Glomerular endothelial cell (primary cell): Measurements from ENCODE around the gene TULP4. TPM values are rescaled to one million over a fixed set of nuclear protein-coding genes. Genes with fewer than 3 reads are reported as not detected.
A peak's percentile ranks its signal among the peaks of the same experiment; 100 is the strongest.
"Not testable (repeated sequence)": the region's sequence is repeated elsewhere in the genome, so short reads cannot be mapped to it uniquely, and the experiment has no call there.

Experiments
- DNase-seq: peaks from one replicate; pipeline ENCODE4 v3.0.0-alpha.2; 2011; ENCODE audit warnings: low read depth, low spot score; ENCODE audit errors: extremely low read depth
- total RNA-seq: library from RNA; depleted of rRNA; stranded (reverse); fragments of >200 nt; gene quantifications from 2 replicates; pipeline ENCODE4 v1.2.3, GENCODE V29; 2015

Gene TULP4
- total RNA-seq, 1 donor from 2014 or later, result 55.1 TPM

DNA sequence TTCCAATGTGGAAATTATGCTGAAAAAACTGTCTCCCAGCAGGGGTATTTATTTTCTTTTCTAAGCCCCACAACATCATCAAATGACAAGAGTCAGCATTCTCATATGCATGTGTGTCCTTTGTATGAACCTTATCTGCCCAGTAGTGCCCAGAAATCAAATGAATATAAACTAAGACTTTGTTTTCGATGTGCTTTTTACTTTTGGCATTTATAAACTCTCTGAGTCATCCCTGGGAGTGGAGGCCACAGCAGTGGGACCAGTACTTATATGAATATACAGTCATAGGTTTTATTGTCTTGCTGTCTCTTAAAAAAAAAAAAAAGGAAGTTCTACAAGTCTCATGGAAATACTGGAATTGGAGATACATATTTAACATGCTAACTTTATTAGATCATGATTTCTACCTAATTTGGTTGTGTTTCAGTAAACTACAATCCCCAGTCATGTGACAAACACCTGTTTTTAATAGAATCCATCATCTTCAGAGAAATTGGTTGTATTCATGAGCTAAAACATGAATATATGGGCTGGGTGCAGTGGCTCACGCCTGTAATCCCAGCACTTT is 148.4 kb downstream of the TULP4 start:
- DNase-seq, result no peak

DNA sequence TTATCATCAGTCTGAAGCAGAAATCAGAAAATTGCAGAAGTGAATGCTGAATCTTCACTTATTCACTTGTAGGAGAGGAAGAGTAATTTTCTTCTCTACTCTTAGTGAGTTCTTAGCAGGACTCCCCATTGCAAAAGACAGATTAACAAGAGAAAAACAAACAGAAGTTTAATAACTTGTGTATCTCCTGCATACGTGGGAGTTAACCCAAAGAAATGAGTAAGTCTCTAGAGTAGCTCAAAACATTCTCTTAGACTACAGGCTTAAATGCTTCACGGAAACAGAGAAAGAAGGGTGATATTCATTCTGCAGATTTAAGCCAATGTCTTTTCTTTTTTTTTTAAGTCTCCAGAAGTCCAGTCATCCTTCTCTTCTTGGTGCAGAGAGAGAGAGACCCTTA is 149.7 kb downstream of the TULP4 start:
- no peak for DNase-seq

DNA sequence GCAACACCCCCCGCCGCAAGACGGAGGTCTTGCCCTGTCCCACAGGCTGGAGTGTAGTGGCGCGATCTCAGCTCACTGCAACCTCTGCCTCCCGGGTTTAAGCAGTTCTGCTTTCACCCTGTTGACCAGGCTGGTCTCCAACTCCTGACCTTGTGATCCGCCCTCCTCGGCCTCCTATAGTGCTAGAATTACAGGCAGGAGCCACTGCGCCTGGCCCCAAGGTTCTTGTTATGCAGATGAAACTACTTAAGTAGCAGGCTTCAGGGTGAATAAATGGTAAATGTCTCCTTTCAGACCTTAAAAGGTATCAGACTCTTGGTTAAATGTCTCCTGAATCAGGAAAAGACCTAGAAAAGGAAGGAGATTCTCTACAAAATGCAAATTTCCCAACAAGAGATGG is 152.2 kb downstream of the TULP4 start:
- DNase-seq, result no peak

DNA sequence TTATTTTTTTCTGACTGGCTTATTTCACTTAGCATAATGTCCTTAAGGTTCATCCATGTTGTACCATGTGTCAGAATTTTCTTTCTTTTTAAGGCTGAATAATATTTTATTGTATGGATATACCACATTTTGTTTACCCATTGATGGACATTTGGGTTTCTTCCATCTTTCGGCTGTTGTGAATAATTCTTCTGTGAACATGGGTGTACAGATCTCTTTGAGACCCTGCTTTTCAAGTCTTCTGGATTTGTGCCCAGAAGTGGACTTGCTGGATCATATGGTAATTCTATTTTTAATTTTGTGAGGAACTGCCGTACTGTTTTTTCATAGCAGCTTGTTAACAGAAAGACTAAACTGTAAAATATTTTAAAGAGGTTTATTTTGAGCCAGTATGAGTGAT is 153.0 kb downstream of the TULP4 start:
- no peak for DNase-seq

DNA sequence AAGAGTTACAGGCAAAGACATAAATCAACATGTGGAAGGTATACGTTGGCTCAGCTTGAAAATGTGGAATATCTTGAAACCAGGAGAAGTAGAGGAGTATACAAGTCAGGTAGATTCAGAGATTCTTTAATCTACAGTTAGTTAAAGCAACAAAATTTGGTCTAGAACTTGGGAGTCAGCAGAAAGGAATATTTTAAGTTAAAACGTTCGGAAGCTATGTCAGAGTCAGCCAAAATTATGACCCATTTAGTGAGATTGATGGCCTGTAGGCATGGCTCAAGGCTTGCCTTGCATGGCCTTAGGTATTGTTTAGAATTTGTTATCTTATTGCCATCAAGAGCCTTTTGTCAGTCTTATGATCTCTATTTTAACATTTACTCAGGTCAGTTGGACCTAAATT is 153.5 kb downstream of the TULP4 start:
- DNase-seq, result no peak

DNA sequence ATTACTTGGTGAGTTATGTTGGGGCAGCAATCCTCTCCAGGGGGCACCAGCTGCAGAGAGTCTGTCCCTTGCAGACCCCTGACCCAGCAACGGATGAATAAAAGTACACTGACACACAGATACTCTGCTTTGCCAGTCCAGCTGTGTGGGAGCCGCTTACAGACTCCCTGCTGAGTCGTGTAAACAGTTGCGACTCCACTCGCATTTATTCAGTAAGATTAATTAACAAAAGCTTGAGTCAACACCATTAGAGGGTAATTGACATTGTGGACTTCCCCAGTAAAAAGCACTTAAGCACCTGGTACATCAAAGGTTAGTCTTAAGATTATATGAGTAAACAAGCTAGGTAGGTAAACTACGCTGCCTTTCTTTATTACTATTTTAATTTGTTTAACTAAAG is 155.7 kb downstream of the TULP4 start:
- no peak for DNase-seq

DNA sequence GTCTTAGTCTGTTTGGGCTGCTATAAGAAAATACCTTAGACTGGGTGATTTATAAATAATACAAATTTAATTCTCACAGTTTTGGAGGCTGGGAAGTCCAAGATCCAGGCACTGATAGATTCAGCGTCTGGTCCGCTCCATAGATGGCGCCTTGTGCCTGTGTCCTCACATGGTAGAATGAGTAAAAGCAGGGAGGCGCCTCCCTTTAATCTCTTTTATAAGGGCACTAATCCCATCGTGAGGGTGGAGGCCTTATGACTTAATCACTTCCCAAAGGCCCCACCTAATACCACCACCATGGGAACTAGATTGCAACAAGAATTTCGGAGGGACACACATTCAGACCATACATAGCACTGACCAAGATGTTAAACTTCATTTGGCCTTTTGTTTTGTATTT is 156.4 kb downstream of the TULP4 start:
- DNase-seq, result no peak

DNA sequence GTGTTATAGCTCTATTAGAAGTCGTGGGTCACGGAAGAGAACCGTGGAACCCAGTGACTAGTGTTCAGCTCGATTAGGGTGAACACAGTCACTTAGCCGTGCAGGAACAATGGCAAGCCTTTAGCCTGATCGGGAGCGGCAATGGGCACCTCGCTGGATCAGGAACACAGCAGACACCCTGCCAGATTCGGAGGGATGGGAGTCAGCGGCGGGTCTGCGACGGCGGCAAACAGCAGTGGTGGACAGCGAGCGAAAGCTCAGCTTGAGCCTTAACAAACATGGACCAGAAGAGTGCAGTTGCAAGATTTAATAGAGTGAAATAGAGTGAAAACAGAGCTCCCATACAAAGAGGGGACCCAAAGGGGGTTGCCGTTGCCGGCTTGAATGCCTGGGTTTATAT is 157.8 kb downstream of the TULP4 start:
- not testable (repeated sequence) for DNase-seq

DNA sequence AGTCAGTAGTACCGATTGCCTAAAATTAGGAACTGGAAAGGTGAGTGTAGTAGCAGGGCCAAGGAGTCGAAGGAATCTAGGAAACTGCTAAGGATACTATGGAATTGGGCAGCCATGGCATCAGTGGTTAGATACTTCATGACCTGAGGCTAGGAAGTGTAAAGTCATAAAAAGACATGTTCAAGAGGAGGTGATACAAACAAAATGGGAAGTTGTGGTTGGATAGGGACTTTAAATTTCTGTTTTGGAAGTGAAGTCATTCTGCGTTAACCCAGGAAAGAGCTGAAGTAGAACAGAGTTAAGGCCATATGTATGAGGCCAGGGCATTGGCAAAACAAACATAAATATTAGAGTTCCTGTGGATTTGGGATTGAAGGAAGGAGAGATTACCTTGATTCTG is 159.1 kb downstream of the TULP4 start:
- no peak for DNase-seq

DNA sequence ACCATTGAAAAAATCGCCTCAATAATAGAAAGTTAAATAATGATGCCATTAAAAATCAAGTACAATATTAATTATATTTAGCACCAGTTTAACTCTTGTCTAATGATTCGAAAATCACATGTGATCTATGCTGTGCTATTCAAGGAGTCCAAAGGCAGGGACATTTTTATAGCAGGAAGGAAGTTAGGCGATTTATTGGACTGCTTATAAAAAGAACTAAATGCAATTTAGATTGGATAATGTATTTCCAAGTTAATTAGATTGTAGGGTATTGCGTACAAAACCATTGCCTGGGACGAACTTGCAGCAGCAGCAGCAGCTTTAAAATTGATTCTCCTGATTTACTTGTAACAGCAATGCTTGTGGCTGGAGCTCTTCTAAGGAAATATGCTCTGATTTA is 160.2 kb downstream of the TULP4 start:
- DNase-seq, result no peak

DNA sequence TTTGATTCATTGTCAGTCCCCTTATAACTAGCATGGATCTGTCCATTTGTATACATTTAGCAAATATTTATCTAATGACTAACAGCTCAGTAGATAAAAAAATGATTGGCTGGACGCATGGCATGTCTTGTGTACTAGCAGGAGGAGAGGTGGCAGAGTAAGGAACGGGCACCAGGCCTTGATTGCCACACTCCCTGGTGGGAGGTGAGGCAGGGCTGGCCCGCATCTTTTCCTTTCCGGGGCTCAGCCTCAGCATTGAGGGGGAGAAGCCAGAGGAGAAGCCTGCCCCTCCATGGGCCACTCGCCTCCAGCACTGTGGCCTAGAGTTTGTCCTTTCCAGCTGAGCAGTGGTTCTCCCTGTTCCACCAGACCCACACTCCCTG is 162.7 kb downstream of the TULP4 start:
- DNase-seq, result no peak

DNA sequence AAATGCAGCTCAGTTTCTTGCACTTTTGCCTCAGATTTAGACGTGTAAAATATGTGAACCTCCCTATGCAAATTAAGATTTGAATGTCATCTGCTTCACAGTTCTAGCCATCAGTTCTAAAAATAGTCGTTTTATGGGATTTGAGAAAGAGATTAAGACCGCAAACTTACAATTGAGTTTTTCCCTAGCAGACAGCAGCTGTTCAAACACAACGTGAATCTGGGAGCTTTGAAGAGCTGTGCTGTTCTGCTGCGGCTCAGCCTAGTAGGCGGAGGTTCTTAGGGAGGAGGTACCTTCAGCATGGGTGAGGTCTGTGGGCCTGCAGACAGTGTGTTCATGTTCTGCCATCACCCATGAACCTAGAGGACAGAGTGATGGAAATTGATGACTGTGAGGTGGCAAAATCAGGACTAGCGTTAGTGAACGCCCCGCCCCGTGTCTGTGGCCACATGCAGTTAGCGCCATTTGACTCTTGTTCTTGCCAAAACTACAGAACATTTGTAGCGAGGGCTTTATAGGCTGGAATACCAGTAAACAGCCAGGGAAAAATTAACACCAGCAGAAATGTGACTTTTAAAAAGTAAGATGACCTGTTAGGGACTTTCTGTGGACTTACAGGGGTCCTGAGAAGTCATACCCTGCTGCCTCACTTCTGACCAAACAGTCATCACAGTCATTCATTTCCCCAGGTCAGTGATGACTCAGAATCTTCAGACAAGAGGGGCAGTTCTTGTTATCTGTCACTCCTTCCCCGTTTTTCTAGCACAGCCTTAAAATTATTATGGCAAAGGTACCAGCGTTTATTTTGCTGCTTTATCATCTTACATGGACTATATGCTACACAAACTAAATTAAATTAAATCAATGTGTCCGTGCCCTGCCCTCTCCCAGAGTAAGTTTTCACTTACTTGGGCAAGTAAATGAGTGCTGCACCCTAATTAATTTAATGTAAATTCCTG is 163.4 kb downstream of the TULP4 start:
- DNase-seq, result no peak

DNA sequence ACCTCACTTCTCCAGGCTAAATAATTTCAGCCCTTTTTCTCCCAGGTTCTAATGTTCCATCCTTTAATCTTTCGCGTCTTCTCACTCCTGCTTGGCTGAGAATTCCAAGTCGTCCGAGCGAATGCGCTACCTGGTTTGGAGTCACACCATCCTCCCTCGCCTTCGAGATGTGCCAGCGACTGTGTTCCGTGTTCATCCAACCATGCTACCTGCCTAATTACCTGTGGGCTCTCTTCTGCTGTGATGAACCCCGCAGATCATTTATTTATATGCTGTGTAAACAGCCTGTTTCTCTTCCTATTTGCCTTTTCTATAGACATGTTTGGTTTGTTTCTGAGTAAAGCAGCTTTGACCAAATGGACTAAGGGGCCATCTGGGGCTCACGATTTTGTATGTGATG is 164.1 kb downstream of the TULP4 start:
- DNase-seq, result no peak

DNA sequence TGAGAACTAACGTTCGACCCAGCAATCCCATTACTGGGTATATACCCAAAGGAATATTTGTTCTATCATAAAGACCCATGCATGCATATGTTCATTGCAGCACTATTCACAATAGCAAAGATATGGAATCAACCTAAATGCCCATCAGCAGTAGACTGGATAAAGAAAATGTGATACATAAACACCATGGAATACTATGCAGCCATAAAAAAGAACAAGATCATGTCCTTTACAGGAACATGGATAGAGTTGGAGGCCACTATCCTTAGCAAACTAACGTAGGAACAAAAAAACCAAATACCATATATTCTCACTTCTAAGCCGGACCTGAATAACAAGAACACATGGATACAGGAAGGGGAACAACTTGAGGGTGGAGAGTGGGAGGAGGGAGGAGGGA is 165.5 kb downstream of the TULP4 start:
- not testable (repeated sequence) for DNase-seq

DNA sequence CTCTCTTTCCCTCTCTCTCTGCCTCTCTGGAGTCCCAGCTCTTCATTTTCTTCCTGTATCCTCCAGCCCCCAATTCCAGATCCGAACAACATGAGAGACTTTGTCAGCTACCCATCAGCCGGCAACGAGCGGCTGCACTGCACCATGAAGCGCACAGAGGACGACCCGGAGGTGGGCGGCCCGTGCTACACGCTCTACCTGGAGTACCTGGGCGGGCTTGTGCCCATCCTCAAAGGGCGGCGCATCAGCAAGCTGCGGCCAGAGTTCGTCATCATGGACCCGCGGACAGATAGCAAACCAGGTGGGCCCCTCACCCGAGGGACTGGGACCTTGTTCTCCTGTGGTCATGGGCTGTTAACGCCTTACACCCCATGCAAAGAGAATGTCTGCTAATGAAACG is 168.7 kb downstream of the TULP4 start:
- no peak for DNase-seq

DNA sequence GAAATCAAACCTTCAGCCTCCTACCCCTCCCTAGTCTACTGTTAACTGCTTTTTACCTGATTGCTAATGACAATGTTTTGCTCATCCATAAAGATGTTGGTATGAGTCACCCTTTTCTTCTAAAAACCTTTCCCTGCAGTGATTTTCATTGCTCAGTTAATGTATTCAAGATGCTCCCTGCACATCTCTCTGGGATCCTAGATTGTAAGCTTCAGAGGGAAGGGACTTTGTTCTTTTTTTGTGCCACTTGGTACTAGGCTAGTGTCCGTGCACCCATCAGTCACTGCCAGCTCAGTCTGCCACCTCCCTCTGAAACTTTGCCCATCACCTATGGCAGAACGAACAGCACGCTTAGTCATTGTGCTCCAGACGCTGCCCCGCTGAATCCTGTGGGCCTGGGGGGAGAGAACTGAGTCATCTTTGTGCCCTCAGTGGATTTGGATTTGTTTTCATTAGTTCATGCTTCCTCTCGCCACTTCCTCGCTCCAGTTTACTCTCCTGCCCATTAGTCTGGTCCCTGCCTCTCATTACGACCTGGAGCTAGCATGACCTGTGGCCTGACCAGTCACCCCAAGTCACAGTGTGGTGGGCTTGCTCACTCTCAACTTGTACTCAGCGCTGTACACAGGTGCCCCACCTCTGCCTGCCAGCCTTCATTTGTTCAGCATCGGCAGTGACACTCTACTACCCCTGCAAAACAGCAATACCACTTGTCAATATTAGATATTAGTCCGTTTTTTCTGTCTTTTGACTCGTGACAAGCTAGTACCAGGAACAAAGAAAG is 169.6 kb downstream of the TULP4 start:
- DNase-seq, result no peak

DNA sequence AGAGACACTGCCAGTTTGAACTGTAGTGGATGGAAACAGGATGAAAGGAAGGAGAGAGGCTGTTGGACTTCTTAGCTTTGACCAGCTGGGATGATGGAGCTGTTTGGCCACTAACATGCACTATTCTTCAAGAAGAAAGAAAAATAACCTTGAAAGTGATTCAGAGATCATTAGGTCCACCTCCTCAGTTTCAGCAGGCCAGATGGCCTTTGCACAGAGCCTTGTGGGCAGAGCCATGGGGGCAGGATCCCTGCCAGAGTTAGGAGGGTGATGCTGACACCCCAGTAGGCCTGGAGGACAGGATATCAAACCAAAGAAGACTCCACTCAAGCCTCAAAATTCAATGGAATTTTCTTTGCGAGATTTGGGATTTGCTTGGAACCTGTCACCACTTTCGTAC is 173.2 kb downstream of the TULP4 start:
- no peak for DNase-seq

DNA sequence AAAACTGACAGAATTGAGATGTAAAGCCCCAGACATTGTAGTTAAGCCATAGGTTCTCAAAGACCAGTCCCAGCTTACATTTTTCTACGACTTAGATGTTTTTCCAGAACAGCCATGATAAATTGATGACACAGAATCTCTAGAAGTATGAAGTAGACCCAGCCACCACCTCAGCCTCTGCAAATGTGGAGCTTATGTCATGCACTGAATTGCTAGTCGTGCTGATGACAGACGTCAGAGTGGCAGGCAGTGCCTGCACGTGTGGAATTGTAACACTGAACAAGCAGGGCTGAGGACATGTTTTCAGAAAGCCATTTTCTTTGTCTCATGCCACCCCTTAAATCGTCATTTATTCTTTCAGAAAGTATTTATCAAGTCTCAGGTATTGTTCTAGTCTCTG is 175.2 kb downstream of the TULP4 start:
- no peak for DNase-seq

DNA sequence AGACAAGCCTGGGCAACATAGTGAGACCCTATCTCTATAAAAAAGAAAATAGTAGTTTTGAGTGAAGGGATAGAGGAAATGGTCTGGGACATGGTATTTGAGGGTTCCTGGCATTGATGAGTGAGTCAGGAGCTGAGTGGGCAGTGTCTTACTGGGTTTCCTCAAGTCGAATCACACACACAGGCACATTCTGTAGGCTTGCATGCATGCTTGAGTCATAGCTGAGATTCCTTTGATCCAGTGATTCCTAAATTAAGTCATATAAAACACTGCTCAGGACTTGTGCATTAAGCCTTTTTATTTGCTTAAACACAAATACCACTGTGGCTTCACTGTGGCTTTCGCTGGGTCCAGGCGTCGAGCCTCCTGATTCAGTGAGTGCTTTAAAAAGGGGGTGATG is 175.8 kb downstream of the TULP4 start:
- DNase-seq, result peak; percentile 42

DNA sequence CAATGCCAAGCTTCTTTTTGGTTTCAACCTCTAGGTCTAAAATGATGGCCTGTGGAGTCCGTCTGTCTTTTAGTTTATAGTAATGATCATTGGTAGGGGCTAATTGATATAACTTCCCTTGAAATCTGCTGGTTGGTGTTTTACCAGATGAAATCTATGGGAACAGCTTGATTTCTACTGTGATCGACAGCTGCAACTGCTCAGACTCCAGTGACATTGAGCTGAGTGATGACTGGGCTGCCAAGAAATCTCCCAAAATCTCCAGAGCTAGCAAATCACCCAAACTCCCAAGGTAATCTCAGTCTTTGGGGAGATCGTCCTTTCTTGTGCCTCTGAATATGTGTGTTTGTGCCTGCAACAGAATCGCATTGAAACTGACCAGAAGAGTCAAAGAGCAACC is 177.2 kb downstream of the TULP4 start:
- DNase-seq, result no peak

DNA sequence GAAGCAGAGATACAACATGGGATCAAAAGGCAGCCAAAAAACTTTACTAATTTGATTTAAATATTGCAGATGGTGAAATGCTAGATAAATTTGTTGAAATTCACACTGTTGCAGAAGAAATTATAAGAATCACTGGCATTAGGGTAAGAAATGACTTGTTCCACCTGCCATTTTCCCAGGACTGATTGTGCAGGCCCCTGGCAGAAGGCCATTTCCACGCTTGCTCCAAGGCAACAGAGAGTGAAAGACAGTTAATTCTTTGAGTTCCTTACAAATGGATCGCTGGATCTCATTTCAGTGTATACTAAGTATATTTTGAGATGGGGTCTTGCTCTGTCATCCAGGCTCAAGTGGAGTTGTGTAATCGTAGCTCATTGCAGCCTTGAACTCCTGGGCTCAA is 180.6 kb downstream of the TULP4 start:
- no peak for DNase-seq

DNA sequence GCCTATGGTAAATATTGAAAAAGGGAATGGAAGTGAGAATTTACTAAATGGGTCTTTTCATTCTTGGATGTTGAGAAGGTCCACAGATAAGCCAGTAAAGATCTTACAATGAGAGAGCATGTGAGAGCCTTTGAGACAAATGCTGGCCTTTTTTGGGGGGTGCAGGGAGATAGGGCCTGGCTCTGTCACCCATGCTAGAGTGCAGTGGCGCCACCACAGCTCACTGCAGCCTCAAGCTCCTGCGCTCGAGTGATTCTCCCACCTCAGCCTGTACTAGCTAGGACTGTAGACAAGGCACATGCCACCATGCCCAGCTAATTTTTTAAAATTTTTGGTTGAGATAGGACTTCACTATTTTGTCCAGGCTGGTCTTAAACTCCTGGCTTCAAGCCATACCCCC is 184.4 kb downstream of the TULP4 start:
- DNase-seq, result no peak
